ENCODE measurements around the gene PARL.

The PARL gene

DNA sequence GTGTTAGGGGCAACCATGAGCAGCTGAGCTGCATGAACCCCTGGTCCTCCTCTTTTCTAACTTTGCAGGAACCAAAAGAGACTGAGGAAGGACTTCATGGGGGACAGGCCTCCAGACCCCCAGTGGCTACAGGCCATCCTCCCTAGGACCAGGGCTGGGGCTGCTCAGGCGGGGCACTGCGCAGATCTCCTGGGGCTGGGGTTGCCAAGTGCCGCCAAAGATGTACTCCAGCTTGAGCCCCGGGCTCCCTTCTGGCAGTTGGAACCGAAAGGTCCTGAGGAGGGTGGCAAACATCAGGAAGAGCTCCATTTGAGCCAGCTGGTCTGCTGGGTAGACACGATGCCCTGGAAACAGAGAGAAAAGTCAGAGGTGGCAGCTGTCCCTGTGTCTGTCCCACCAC is 11.1 kb upstream of the PARL start:
- H3K9me3 ChIP-seq (replicated peaks; ENCODE audit: insufficient read depth, low read length) = no peaks in the 10 kb centered on the region
- H2AFZ ChIP-seq (ENCODE audit: low read length) = no peak overlapping the region
- no peaks in the 10 kb centered on the region for H3F3A ChIP-seq (ENCODE audit: insufficient read depth, low read length)
- H3K4me2 ChIP-seq (ENCODE audit: low read depth, low read length) = peak overlapping the region; percentile 36; the same call in 1 of the 2 replicates
- no peaks in the 10 kb centered on the region for H3K9me2 ChIP-seq (replicated peaks; ENCODE audit: insufficient read depth, low read length)
- H3K36me3 ChIP-seq (replicated peaks; ENCODE audit: insufficient read depth, low read length) = no peaks in the 10 kb centered on the region
- no peaks in the 10 kb centered on the region for H4K20me1 ChIP-seq (ENCODE audit: insufficient read depth, low read length)
- H3K79me2 ChIP-seq (ENCODE audit: low read length) = no peaks in the 10 kb centered on the region
- H3K4me1 ChIP-seq (ENCODE audit: low read length) = no peaks in the 10 kb centered on the region; the same call in 1 of the 2 replicates
- no peaks in the 10 kb centered on the region for H3K27me3 ChIP-seq (replicated peaks; ENCODE audit: insufficient read depth, low read length)
- H3K4me3 ChIP-seq (ENCODE audit: low read length) = no peak overlapping the region
- H3K27ac ChIP-seq (ENCODE audit: low read length) = no peak overlapping the region
- no peak for TF ChIP-seq EZH2phosphoT487 (IDR thresholded peaks at IDR 0.05; ENCODE audit: low read length)
- TF ChIP-seq, protein P1, sequence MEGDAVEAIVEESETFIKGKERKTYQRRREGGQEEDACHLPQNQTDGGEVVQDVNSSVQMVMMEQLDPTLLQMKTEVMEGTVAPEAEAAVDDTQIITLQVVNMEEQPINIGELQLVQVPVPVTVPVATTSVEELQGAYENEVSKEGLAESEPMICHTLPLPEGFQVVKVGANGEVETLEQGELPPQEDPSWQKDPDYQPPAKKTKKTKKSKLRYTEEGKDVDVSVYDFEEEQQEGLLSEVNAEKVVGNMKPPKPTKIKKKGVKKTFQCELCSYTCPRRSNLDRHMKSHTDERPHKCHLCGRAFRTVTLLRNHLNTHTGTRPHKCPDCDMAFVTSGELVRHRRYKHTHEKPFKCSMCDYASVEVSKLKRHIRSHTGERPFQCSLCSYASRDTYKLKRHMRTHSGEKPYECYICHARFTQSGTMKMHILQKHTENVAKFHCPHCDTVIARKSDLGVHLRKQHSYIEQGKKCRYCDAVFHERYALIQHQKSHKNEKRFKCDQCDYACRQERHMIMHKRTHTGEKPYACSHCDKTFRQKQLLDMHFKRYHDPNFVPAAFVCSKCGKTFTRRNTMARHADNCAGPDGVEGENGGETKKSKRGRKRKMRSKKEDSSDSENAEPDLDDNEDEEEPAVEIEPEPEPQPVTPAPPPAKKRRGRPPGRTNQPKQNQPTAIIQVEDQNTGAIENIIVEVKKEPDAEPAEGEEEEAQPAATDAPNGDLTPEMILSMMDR (IDR thresholded peaks at IDR 0.05; ENCODE audit: low read length) = no peak
- TF ChIP-seq EZH2 (optimal IDR thresholded peaks at IDR 0.05; ENCODE audit: low read depth, low read length) = no peak
- H3K9ac ChIP-seq (ENCODE audit: low read length) = no peak overlapping the region
- DNase-seq = no peak

DNA sequence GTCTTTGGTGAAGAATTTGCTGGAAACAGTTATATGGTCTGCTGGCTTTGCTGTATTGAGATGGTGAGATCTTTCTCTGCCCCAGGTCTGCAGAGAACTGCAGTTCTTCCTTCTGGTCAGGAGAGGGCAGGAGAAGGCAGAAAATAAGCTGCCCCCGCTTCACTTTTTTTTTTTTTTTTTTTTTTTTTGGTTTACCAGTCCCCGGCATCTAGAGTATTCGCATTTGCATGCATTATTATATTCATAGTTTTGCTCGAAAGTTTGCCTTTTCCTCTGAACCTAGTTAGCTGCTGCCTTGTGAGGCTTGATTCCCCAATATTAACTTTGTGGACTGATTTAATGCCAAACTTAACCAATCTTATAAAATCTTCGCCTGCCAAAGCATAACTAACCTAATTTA is 10.6 kb upstream of the PARL start:
- H4K20me1 ChIP-seq (ENCODE audit: insufficient read depth, low read length) = no peaks in the 10 kb centered on the region
- peak overlapping the region; percentile 36; the same call in 1 of the 2 replicates for H3K4me2 ChIP-seq (ENCODE audit: low read depth, low read length)
- no peak overlapping the region for H3K4me3 ChIP-seq (ENCODE audit: low read length)
- H3K9ac ChIP-seq (ENCODE audit: low read length) = no peak overlapping the region
- no peaks in the 10 kb centered on the region for H3F3A ChIP-seq (ENCODE audit: insufficient read depth, low read length)
- TF ChIP-seq, protein P1 (IDR thresholded peaks at IDR 0.05; ENCODE audit: low read length) = peak; percentile 89
- TF ChIP-seq EZH2 (optimal IDR thresholded peaks at IDR 0.05; ENCODE audit: low read depth, low read length) = no peak
- no peak for TF ChIP-seq EZH2phosphoT487 (IDR thresholded peaks at IDR 0.05; ENCODE audit: low read length)
- H3K4me1 ChIP-seq (ENCODE audit: low read length) = no peaks in the 10 kb centered on the region; the same call in 1 of the 2 replicates
- no peaks in the 10 kb centered on the region for H3K9me3 ChIP-seq (replicated peaks; ENCODE audit: insufficient read depth, low read length)
- peak; percentile 74 for DNase-seq
- H3K27me3 ChIP-seq (replicated peaks; ENCODE audit: insufficient read depth, low read length) = no peaks in the 10 kb centered on the region
- no peak overlapping the region for H2AFZ ChIP-seq (ENCODE audit: low read length)
- no peaks in the 10 kb centered on the region for H3K36me3 ChIP-seq (replicated peaks; ENCODE audit: insufficient read depth, low read length)
- H3K9me2 ChIP-seq (replicated peaks; ENCODE audit: insufficient read depth, low read length) = no peaks in the 10 kb centered on the region
- H3K79me2 ChIP-seq (ENCODE audit: low read length) = no peaks in the 10 kb centered on the region
- no peak overlapping the region for H3K27ac ChIP-seq (ENCODE audit: low read length)

DNA sequence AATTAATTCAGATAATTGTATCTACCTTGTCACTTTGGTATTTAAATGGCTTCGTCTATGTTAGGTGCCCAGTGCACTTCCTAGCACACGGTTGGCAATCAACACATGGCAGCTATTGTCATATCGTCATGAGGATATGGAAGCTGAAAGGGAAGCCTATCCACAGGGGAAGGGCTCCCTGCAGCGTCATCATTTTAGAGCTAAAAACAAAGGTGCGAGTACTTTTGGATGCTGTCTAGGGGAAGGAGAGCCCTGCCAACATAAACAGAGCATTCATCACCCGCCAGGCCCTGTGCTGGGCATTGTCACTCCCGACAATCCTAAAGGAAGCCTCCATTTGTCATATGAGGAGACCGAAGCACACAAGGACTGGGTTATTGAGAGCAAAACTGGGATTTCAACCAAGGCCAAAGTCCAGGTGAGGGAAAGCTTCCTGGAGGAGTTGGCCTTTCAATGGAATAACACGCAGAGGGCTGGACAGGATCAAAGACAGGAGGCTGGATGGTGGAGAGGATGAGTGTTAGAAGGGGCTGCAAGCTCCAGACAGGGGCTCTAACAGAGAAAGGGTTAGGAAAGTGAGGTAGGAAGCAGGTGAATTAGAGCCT is 8.0 kb upstream of the PARL start:
- Histone ChIP-seq H3K9me3 (replicated peaks; ENCODE audit: insufficient read depth, low read length) (no peaks in the 10 kb centered on the region), H2AFZ (ENCODE audit: low read length) (no peak overlapping the region), H3K4me1 (ENCODE audit: low read length) (no peaks in the 10 kb centered on the region; the same call in 1 of the 2 replicates), H3K4me2 (ENCODE audit: low read depth, low read length) (no peak overlapping the region), H3K4me3 (ENCODE audit: low read length) (no peak overlapping the region), H3K27ac (ENCODE audit: low read length) (no peak overlapping the region), H3K79me2 (ENCODE audit: low read length) (no peaks in the 10 kb centered on the region), H3F3A (ENCODE audit: insufficient read depth, low read length) (no peaks in the 10 kb centered on the region), H3K9me2 (replicated peaks; ENCODE audit: insufficient read depth, low read length) (no peaks in the 10 kb centered on the region), H3K36me3 (replicated peaks; ENCODE audit: insufficient read depth, low read length) (no peaks in the 10 kb centered on the region), H3K9ac (ENCODE audit: low read length) (no peak overlapping the region), H4K20me1 (ENCODE audit: insufficient read depth, low read length) (no peaks in the 10 kb centered on the region), H3K27me3 (replicated peaks; ENCODE audit: insufficient read depth, low read length) (no peaks in the 10 kb centered on the region)
- DNase-seq = no peak
- TF ChIP-seq, protein P1 (IDR thresholded peaks at IDR 0.05; ENCODE audit: low read length) = no peak
- TF ChIP-seq EZH2phosphoT487 (IDR thresholded peaks at IDR 0.05; ENCODE audit: low read length) = no peak
- no peak for TF ChIP-seq EZH2 (optimal IDR thresholded peaks at IDR 0.05; ENCODE audit: low read depth, low read length)

Measured in MM.1S (cell line).